Stimulated activated CD8-positive, alpha-beta memory T cell treated with anti-CD3 and anti-CD28 coated beads, Interleukin-15, amount 100 ng/mL, for 24 hours (primary cell): ENCODE measurements around the gene CTSV.
"Not testable (repeated sequence)": the region's sequence is repeated elsewhere in the genome, so short reads cannot be mapped to it uniquely, and the experiment has no call there.

Experiments
- DNase-seq: peaks from one replicate; pipeline ENCODE4 v3.0.0-alpha.2; 2020; ENCODE audit warnings: low read depth

The CTSV gene

DNA sequence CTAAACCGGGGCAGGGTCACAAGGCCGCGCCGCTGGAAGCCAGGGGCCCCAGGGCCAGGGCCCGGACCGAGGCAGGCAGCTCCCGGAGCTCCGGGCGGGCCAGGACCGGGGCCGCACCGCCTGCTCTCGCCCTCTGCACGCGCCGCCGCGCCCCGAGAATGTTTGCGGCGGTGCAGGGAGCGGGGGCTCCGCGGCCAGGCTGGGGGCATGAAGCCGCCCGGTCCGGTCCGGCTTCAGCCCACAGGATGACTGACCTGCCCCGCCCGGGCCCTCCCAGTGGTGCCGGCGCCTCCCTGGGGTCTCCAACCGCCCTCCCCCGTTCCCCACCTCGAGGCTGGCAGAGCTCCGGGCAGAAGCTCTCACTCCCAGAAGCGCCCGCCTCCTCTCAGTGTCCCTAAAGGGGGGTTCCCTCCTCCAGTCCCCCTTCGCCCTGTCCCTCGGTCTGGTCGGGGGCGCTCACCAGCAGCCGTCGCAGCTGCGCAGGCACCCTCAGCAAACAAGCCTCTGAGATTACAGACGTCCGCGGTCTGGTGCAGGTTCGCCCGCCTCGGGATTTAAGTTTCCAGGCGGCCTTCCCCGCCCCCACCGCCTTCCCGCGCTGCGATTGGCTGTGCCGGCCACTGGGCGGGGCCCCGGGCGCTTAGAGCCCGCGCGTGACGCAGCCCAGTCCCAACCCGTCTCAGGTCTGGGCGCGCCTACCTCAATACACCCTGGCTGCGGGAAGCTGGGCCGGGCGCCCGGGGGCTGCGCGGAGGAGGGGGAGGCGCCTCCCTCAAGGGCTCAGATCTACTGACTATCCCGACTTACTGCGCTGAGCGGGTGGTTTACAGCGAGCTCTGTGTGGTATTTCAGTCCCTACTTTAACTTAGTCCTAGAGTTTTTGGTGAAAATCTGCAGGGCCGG is at the start of gene CTSV:
Gene CTSV (minus strand): TSS at position 532 of the 903 bp plus-strand sequence. CDS start 1,099 bp downstream, outside the sequence.
- DNase-seq, result peak; percentile 53

DNA sequence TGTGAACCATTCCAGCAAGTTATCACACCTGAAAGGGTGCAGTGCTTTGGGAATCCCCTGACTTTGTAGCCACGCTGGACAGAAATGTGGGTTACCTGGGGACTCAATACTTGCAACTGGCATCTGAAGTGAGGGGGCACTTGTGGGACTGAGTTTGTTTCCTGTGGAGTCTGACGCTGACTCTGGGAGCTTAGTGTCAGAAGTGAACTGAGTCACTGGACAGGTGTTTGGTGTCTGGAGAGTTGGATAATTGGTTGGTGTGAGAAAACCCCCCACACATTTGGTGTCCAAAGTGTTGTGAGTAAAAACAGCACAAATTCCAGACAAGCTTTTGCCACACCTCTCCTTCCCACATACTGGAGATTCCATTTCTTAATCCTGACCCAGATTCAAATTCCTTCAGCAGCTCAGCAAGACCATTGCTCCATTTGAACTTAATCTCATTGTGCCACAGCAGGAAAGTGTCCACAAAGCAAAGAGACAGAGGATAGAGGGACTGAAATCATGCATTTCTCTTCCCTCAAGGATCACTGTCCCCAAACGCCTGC is 48.8 kb upstream of the CTSV start:
- DNase-seq, result not testable (repeated sequence)

DNA sequence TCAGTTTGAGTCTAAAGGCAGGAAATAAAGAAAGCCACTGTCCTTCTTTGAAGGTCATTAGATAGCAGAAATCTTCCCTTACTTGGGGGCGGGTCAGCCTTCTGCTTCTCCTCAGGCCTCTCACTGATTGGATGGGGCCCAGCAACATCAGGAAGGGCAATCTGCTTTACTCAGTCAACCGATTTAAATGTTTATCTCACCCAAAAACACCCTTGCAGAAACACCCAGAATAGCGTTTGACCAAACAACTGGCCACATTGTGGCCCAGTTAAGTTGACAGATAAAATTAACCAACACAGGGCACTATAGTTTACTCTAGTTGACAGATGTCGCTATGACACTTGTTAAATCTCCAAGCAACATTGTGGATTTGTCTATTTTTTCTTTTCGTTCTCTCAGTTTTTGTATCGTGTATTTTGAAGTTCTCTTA is 45.6 kb upstream of the CTSV start:
- not testable (repeated sequence) for DNase-seq

DNA sequence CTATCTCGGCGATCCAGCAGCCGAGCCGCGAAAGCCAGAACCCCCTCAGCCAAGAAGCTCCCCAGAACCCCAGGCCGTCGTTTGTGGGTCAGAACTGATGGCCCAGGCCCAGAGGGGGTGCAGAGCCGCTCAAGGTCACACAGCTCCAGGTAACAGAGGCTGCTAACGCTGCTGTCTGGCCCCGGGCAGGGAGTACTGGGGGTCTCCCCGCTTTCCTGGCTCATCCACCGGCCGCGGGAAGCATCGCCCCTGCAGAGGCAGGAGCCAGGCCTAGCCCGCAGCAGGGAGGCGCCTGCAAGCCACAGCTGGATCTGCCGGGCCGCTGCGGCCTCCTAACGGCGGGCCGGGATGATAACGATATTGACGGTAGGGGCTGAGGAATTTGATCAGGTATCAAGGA is 39.4 kb upstream of the CTSV start:
- DNase-seq, result no peak

DNA sequence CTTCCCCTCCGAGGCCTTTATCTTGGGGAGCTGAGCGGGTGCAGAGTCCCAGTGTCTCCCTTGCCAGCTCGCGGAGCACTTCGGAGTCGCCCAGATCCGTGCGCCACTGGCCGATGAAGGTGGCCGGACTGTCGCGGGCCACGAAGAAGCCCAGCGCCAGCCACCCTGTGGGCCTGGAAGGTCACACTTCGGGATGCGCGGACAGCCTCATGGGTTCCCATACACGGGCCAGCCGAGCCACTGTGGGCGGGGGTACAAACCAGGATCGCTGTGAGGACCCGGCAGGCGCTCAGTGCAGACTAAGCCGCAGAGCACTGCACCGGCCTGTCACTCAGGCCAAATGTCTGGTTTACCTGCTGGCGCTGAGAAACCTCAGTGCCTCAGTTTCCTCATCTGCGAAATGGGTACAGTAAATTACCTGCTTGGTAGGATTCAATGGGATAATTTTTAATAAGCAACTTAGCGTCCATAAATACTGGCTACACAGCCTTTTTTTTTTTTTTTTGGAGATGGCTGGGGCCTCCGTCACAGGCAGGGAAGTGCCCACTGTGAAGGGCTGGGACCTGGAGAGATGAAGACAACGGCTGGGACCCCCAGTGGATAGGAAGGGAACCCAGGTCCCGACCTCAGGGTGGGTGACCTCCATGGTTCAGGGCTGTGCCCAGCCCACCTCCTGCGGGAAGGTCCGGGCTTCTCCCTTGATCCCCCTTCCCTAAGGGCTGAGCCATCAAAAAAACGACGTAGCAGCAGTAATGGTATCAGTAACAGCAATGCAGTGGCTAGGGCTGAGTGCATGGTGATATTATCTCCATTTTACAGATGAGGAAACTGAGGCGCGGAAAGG is 38.7 kb upstream of the CTSV start:
- no peak for DNase-seq

DNA sequence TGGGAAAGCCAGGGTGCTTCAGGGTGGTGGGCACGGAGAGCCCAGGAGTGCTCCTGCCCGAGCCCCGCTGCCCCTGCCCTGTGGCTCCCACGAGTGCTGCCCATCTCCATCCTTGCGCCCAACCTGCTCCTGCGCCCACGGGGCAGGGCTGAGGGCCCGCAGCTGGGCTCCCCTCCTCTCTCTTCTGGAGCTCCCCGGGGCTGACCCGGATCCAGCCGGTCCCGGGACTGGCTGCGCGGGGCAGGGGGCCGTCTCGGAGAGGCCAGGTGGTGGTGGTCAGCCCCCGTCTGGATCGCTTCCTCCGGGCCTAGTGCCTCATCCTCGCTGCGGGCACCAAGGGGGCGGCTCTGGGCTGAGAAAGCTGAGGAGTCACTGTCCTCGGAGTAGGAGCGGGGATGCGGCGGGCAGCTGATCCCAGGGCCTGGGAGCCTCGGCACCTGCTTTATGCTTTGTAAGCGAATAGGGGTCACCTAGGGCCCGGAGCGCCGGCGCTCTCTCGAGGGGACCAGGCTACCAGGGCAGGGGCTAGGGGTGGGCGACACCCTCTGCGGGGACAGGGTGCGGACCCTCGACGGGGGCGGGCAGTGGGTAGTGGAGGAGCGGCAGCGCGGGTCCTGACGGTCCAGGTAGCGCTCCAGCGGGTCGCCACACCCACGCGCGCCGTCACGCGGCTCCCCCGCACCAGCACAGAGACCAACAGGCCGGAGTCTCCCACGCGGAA is 37.9 kb upstream of the CTSV start:
- DNase-seq, result not testable (repeated sequence)

DNA sequence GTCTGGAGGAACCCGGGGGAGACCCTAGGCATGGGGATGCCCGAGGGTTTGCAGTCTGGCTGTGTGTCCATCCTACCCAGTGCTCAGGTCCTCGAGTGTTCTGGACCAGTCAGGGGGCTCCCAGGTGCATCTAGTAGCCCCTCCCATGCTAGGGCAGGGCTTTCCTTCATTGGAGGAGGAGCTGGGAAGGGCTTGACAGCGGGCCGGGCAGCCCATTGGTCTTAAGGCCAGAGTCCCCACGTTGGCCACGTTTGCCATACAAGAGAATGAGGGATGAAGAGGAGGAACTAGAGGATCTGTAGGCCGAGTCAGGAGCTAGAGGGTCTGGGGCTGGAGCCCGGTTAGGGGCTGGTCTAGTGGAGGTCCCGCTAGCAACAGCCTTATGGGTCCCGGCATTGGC is 37.3 kb upstream of the CTSV start:
- DNase-seq, result no peak

DNA sequence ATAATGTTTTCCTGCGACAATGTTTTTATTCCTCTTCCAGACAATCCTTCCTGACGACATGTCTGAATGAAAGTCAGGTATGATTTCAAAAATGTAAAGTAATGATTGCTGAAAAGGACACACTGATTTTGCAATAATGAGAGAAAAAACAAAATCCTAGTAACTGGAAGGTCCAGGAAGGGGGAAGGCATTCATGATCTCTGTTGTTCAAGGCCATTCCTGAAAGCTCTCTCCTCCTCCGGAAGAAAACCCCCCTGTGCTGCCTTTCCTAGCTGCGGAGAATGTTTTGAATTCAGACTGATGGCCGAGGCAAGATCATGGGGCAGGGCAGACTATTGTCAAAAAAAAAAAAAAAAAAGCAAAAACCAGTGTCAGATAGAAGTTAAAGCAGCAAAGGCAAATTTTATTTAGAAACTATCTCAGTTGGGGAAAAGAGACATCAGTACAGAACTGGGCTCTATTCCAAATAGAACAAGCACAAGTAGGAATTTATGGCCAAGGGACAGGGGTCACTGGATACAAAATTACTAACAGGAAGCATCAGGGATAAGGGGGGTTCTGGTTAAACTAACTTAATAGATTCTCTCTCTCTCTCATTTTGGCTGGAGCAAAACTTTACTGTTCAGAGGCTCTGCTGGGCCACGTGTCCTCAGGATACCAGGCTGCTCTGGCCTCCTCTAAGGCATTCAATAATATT is 36.5 kb upstream of the CTSV start:
- DNase-seq, result no peak

DNA sequence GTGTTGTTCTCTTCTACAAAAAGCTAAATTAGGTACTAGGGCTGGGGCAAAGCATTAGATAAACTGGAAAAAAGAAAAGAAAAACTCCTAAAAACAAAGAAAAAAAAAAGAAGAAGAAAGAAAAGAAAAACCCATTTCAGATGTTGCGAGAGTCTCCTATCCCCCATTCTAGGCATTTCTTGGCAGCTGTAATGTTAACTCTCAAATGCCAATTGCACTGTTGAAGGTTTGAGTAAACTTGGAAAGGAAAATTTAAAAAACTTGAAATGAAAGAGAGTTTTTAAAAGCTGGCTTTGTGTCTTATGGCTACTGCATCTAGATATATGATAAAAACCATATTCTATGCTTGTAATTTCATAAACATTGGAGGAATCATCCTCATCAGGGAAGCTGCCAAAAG is 34.6 kb upstream of the CTSV start:
- DNase-seq, result no peak

DNA sequence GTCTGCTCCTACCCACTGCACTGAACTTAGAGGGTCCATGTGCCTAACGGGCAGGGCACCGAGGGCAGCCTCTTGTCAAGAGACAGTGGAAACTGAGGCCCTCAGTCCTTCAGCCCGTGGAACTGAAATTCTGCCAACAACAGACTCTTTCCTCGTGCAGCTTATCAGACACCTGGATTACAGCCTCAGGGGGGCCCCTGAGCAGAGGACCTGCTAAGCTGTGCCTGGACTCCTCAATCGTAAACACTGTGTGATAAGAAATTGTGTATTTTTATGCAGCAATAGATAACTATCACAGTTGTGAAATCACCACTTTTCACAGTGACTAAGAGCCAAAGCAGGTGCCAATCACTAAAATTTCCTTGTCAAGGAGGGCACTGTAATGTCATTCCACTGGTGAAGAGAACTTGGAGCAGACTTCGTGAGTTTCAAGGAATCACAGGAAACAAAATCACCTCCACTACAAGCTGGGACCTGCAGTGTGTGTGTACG is 33.4 kb upstream of the CTSV start:
- DNase-seq, result no peak

DNA sequence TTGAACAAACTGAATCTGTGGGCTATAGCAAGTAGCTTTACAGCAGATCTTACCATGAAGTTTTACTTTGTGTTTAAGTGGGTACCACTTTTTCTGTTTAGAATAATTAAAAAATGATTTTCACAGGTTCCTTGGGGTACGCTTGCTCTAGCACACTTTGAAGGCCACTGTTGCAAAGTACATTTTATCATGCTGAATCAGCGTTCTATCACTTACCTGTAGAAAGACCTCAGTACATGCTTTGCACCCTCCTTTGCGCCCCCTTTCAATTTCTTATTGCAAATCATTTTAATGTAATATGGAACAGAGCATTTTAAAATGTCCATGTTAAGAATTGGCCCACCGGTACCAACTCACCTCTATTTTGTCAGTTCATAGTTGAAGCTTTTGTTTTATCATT is 31.4 kb upstream of the CTSV start:
- not testable (repeated sequence) for DNase-seq

DNA sequence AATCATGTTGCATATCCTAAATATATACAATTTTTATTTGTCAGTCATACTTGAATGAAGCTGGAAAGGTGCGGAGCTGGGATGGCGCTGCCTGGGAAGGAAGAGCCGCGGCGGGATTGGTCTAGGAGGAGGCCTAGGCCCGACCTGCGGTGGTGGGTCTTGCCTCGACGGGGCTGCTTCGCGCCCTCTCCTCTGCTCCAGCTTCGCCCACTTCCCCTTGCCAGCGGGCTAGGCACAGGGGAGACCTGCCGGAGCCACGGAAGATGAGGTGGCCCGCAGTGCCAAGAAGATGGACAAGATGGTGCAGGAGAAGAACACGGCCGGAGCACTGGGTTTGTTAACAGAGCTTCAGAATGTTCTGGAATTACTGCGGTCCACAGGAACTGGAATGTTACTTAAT is 28.5 kb upstream of the CTSV start:
- DNase-seq, result no peak

DNA sequence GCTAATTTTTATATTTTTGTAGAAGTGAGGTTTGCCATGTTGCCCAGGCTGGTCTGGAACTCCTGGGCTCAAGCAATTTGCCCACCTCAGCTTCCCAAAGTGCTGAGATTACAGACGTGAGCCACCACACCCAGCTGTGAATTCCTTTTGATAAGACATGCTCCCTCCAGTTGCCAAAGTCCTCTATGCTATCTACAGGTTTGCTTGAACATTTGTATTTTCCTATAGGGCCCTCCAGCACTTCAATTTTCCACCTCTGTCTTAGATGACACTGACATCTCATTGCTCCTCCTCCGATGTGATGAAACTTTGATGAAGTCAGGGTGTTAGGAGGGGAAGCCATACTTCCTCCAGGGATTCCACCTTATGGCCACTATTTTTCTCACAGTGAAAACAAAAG is 25.2 kb upstream of the CTSV start:
- no peak for DNase-seq

DNA sequence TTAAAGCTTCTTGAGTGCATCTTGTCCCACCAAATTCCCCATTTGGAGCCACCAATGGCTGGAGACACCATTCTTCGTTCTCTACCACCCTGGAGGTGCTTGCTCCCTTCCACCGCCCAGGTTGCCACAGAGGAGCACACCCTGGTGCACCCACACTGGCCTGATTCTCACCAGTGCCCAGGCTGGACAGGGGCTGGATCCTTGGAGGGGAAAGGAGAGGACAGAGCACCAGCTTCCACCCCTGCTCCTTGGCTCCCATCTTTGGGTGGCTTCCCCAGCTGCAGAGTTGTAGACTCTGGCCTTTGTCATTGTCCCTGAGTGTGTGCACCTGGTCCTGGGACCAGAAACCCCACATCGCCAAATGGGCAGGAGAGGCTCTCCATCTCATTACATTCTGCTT is 21.9 kb upstream of the CTSV start:
- DNase-seq, result no peak

DNA sequence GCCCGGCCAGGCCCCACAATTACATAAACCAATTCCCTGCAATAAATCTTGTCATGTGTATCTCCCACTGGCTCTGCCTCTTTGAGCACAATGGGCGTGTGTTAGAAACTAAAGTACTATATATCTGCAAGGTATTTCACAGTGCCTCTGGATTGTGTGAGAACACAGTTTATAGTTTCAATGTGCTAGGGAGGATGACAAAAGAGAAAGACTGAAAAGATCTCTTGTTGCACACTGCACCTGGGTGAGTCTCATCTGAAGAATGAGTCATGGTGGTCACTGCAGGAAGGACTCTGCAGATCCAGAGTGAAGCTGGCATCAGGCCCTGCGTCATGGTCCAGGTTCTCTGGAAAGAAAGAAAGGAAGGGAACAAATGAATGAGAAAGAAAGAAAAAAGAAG is 20.7 kb upstream of the CTSV start:
- no peak for DNase-seq

DNA sequence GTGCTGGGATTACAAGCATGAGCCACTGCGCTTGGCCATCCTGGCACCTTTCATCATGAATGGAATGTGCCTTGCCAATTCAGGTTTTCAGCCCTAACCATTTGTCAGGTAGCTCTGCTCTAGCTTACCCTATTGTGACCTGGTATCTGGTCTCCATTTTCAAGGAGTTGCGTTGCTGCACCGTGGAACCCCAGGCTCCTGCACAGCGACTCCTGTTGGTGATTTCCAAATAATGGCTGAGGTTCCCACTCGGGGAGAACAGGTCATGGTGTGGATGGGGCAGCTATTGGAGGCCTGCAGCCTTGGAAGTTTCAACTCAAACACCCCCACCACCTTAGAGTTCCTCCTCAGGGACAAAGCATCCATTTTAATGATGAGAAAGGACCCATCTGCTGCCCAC is 18.7 kb upstream of the CTSV start:
- DNase-seq, result no peak

DNA sequence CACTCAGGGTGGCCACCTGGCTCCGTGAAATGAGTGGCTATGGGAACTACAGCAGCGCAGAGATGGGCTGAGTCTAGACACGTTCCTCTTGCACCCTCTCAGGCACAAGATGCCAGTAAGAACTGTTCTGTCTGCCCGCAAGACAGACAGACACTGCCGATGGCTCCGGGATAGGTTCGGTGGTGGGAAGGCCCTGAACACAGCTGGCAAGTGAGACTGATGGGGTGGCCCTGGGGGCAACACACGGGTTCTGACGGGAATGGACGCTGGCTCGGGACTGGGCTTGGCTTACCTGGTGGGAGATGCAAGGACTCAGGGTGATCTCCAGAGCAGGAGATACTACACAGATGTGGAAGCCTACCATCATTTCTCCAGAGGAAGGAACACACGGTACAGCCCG is 16.9 kb upstream of the CTSV start:
- not testable (repeated sequence) for DNase-seq

DNA sequence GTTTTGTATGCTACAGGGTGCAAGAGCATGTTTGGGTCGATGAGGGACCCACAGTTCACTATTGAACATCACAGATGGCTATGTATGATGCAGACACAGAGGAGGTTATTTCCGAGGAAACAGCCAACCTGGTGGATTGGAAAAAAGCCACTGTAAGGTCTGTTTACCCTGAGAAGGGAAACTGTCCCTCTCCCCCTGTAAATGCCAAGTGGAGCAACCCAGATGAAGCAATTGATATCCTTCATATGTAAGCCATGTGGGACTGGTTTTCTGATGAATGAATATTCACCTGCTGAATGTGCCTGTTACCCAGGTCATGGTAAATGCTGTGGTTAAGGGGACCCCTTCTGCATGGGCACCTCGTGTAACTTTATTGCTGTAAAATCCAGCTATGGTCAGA is 14.8 kb upstream of the CTSV start:
- DNase-seq, result no peak

DNA sequence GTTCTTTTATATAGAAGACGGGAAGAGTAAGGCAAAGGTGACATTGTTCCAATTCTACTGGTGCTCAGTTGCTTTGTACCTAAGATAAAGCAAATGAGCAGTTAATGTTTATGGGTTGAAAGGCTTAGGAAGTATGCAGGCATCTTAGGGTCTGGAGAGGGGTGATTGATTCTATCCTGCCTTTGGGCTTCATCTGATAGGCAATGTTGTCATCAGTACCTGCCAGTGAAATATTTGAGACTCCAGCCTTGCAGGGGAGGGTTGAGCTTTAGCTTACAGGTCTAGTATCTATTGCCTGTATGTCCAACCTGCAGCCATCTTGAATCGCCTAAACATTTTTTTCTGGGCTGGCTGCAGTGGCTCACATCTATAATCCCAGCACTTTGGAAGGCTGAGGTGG is 13.8 kb upstream of the CTSV start:
- DNase-seq, result no peak

DNA sequence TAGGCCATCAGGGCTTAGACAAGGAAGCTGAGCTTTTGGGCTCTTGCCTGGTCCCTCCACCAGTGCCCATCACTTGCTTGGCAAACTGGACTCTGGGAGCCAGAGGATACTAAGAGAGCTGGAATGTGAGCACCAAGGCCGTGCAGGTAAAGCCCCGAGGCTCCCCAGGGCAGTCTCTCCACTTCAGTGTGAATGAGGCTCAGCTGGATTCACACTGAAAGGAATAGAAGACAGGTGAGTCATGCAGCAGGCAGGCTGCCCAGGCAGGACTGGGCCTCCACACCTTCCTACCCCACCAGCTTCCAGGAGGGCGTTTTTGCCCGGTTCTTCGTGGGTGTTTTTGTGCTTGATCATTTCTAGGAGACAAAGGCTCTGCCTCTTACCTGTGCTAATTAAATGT is 7.3 kb upstream of the CTSV start:
- no peak for DNase-seq

DNA sequence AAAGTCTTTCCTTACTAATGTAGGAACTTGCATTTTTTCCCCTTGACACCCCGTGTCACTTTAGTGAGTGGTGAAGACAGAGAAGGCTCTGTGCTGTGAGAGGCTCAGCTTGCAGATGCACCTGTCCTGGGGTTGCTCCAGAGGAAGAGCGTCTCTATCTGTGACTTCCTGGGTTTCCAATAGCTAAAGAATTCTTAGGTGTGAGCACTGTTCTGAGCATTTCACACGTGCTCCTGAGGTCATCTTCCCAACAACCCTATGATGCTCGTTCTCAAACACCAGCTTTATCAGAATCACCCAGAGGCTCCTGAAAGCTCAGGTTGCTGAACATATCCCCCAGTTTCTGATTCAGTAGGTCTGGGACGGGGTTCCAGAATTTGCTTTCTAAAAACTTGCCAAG is 6.4 kb upstream of the CTSV start:
- DNase-seq, result no peak
